H1 (cell line): ENCODE measurements around the gene TNS3. TPM values are rescaled to one million over a fixed set of nuclear protein-coding genes. Genes with fewer than 3 reads are reported as not detected.

Source experiments
- CHD7 ChIP-seq: fragments of 300-600 bp; sonication (generic); IDR thresholded peaks from 2 replicates; pipeline ENCODE4 v1.7.1; 2012; ENCODE audit warnings: low read length, moderate library complexity, mild to moderate bottlenecking, inconsistent platforms; ENCODE audit not compliant: insufficient replicate concordance
- GTF2F1 ChIP-seq: IDR thresholded peaks from 2 replicates; pipeline ENCODE4 v1.6.1; 2012; ENCODE audit warnings: low read depth, low read length, improper control_type of control experiment, borderline replicate concordance
- polyA plus RNA-seq, 7 experiments: library from polyadenylated mRNA; depleted of rRNA in 3 of 7; stranded (reverse) in 5 of 7; unstranded in 2 of 7; fragments of >200 nt in 5 of 7; fragments of 200-250 nt in 2 of 7; gene quantifications; 1 replicate in 5 of 7; 2 replicates in 1 of 7; 4 replicates in 1 of 7; pipeline versions ENCODE4 v1.2.1 to v1.2.3, GENCODE V29; 2011 to 2013; ENCODE audit warnings: missing spikeins in 2 of 7, mixed read lengths in 2 of 7
- total RNA-seq: library from RNA; stranded (reverse); fragmentation: NEBNext Ultra II Directional; extraction: Animal tissue kit (Norgen Biotek cat#: 25700); gene quantifications from 2 replicates; pipeline ENCODE4 v1.2.1, GENCODE V29; 2021

TNS3 gene
- total and polyA plus RNA-seq, 2 of the 8 experiments (the other 6 are each of a cell fraction or from before 2014, with no cell fraction given) = 11.9 to 24.2 TPM

- no peak for TF ChIP-seq CHD7
- TF ChIP-seq GTF2F1 = no peak
These were observed 84.4 kb downstream of the TNS3 start (continued) for GRCh38 chr7:47497367-47498096.
